Left renal cortex interstitium (tissue), 4 donors: ENCODE data around the gene EHBP1L1. TPM values are rescaled to one million over a fixed set of nuclear protein-coding genes. Genes with fewer than 3 reads are reported as not detected.

ENCODE experiments used
- DNase-seq, 4 donors: peaks; one replicate each; pipeline ENCODE4 v3.0.0-alpha.2; 2013; ENCODE audit warnings: low read depth in 4 of 4, low spot score in 2 of 4, missing footprints in 1 of 4
- polyA plus RNA-seq, 4 donors: library from polyadenylated mRNA; unstranded; fragments of 120-200 nt; gene quantifications; one replicate each; pipeline ENCODE4 v1.2.1, GENCODE V29; 2013; ENCODE audit not compliant: insufficient read length in 4 of 4

EHBP1L1 gene
- polyA plus RNA-seq, 4 donors, result 9.4 to 23.3 (median 16.2) TPM

DNA sequence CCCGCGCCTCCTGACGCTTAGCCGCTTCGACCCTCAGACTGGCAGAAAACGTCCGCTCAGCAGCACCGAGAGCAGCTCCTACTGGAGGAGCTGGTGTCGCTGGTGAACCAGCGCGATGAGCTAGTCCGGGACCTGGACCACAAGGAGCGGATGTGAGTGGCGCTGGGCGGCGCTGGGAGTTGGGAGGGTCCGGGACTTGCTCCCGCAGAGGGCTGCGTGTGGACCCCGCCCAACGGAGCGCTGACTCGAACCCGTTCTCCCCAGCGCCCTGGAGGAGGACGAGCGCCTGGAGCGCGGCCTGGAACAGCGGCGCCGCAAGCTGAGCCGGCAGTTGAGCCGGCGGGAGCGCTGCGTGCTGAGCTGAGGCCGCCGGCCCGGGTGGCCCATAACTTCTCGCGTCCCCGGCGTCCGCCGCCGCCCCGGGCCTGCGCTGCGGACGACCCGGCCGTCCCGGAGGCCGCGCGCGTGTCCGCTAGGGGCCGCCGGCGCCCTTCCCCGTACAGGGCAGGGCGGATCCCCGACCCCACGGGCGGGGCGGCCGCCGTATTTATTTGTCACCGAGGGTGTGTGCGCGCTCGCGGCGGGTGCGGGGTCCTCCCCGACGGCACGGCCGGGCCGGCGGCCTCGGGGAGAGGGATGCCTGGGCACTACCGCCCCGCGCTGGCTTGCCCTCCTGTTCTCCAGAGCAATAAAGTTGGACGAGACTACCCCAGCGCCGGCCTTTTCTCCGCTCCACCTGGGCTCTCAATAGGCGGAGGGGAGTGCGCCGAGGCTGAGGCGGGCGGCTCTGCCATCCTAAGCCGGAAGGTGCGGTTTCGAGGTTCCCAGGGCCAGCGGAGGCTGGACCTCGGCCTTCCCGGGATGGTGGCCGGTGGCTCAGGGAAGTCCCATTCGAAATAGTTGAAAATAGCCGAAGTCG, 16.3 kb downstream of the EHBP1L1 start:
- DNase-seq, result no peak

DNA sequence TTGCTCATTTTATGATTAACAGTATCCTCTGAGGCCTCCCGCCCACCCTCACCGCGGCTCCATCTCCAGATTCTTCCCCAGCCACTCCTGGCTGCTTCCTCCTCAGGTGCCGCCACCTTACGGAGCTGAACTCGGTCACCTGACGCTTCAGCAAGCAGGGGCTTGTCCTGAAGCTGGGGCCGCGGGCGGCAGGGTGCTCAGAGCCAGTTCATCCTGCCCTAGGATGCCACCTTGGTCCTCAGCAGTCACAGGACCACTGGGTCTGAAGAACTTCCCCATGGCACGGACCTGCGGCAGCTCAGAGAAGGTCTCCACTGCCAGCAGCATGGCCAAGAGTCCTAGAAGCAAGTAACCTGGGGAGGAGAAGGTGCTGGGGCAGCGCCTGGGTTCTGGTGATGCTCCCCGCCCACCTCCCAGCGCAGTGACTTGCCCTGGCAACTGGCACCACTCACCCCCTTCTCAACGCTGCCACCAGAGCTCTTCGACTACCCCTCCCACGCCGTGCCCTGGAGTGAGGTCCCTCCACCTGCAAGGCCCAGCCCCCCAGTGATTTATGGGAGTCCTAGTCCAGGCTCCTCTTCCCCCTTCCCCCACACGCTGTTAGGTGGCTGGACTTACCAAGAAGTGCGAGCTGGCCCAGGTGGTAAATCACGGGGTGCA, 17.1 kb downstream of the EHBP1L1 start:
- DNase-seq, result no peak

DNA sequence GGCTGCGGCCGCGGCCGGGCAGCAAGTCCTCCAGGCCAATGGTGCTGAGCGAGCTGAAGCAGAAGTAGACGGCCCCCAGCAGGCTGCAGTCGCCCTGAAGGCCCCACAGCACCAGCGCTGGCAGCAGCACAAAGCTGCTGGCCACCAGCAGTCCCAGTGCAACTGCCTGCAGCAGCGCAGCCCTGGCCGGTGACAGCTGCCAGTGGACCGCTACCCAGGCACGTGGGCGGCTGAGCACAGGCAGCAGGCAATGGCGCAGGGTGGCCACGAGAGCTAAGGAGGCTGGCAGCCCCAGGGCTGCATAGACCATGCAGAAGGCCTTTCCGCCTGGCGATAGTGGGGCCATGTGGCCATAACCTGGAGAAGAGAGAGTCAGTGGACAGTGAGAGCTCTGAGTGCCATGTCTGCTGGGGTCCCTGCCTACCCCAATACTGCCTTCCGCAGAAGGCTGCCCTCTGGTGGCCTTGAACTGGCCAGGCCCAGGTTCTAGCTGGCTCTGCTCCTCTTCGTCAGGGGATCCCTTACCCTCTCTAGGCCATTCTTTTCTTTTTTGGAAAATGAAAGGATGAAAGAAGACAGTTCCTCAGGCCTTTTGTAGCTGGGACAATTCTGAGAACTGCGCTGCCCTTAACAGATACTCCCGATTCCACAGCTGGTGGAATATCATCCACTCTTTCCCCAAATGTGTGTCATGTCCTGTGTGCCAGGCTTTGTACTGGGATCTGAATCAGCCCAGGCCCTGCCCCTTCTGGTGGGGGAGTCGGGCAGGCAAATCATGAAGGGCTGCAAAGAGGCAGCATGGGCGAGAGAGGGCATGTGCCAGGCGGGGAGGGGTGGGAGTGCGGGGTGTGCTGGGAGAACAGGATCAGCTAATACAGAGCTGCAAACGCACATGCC, 17.9 kb downstream of the EHBP1L1 start:
- no peak for DNase-seq

DNA sequence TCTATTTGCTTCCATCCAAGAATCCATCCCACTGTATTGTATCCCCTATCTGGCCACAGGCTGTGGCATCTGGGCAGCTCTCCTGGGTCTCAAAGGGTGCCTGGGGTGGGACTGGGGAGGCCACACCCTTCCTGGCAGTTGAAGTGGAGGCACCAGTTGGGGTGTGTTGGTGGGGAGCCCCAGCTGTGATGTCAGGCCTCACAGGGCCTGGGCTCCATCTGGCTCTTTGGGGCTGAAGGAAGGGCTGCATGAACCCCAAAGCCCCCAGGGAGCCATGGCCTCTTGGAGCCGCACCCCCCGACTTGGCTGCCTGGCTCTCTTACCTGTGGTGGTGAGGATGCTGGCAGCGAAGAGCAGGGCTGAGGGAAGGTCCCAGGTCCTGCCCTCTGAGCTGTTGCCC, 19.3 kb downstream of the EHBP1L1 start:
- no peak for DNase-seq

DNA sequence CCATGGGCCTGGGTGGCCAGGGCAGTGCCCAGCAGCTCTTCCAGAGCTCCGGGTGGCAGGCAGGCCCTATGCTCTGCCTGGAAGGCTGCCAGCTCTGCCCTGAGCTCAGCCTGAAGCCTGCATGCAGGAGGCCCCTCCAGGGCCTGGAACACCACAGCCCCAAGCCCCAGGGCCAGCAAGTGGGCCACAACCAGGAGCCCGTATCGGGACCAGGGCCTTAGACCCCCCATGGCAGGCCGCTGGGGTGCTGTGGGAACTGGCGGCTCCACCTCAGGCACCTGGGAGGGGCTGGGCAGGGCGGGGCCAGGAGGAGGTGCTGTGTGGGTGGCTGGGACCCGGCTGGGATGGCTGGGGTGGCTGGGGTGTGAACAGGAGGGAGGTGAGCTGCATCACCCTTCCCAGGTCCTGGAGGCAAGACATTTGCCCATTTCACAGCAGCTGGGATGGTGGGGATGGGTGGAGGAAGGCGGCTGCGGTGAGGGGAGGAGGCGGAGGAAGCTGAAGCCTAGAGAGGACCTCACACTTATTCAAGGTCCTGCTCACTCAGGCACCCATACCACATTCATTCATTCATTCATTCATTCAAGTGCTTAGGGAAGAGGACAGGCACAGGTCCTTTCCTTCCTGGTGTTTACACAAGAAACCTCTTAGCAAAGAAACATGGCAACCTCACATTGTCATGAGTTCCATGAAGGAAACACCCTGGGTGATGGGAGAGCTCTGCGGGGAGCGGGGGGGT, 19.9 kb downstream of the EHBP1L1 start, which contains the start of gene KCNK7:
KCNK7 (minus strand) TSS at position 258 of the 739 bp plus-strand sequence; CDS start at position 230, 28 bp downstream.
- no peak for DNase-seq

DNA sequence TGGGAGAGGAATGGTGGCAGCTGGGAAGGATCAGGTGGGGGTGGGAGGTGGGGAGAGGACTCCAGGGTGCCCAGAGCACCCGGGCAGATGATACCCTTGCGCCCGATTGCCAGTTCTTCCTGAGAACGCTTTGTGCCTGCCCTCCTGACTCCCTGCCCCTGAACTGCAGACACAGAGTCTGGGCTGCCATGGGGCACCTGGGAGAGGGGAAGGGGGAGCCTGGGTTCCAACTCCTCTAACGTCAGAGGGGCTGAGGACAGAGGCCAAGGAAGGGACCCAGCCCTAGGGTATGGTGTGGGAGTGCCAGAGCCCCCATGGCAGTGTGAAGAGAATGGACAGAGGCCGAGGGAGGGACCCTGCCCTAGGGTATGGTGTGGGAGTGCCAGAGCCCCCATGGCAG, 20.7 kb downstream of the EHBP1L1 start:
- DNase-seq, result no peak

DNA sequence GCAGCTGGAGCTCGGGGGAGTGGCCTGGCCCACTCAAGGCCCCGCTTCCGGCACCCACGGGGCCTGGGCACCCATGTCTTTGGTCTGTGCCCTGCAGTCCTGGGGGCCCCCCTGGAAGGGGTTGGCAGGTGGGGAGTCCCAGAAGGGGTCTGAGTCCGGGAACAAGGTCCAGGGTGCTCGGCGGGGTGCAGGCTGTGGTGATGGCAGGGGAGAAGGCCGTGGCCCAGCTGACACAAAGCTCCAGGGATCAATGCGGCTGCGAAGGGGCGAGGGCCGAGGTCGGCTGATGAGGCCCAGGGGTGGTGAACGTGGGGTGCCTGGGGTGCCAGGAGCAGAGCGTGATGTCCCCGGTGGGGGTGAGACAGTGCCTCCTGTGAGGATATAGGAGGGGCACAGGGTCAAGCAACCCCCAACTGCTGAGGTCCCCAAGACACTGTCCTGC, 22.4 kb downstream of the EHBP1L1 start:
- no peak for DNase-seq

DNA sequence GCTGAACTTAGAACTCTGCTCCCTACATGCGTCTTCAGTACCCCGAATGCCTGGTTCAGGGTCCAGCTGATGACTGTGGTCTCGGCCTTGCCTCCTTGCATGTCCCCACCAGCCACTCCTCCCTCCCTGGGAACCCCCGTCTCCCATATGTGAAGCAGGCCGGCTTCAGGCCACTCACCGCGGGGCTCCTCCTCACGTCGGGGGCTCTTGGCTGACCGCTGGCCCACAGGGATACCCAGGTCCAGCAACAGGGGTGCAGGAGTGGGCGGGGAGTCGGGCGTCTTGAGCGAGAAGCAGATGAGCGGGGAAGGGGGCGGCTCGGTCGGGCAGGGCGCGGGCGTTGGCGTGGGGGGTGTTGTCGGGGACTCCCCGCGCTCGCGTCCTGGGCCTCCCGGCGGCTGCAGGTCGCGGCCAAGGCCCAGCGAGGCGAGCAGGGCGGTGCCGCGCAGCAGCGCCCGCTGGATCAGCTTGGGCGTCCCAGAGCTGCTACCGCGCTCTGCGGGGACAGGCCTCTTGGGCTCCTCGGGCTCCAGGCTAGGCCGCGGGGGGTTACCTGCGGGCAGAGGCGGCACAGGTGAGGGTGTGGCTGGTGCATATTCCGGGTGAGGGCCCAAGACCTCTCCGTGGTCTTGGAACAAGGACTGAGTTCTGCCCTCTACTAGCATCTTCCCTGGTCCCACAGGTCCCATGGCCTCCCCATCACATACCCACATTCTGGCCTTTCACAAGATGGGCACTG, 23.5 kb downstream of the EHBP1L1 start:
- no peak for DNase-seq

DNA sequence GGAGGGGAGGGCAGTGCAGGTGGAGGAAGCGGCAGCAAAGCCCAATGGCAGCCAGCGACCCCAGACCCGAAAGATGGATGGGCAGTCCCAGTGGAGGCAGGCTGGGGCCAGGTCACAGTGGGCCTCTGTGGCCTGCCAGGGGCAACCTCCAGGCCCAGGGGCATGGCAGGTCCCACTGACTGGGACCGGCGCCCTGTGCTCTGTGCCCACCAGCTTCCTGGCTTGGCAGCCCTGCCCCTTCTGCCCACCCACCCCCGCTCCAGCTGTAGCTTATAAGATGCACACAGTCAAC, 24.0 kb downstream of the EHBP1L1 start:
- no peak for DNase-seq

DNA sequence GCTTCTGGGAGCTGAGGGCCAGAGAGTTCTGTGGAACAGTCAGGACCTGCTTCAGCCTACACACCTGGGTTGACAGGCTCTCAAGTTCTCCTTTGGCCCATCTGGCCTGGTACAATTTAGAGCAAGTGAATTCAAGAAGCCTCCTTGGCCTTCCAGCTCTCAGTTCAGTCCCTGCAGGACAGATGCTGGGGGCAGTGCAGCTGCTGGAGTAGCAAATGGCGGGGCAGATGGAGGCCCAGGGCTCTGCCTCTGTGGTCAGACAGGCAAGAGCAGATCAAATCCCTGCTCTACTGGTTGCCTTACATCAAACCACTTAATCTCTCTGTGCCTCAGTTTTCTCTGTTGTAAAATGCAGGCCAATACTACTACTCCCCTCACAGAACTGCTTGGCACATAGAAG, 28.4 kb downstream of the EHBP1L1 start:
- no peak for DNase-seq

DNA sequence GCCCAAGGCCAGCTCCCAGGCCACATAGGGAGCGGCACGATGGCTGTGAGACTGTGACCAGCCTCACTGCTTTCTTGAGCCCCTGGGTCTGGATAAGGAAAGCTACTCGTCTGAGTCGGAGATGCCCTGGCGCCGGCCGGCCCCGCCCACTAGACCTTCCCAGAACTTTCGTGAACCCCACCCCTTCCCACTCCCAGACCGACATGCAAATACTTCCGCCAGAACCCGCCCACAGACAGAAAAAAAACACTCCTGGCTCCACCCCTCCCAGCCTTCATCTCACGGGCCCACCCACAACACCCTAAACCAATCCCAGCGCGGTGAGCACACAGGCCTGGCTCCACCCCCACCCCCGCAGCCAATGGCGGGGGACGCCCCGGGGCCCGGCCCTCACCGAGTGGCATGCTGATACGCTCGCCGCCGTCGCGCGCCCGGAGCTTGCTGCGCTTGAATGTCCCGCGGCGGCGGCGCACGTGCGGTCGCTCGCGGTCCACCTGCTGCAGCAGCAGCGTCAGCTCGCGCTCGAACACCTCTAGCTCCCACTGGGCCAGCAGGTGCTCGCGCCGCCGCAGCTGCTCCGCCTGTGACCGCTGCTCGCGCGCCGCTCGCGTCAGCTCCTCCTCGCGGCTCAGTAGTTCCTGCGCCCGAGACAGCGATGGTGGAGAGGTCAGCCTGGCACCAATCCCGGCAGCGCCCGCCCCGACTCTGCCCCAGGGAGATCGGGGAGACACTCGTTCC, 31.2 kb downstream of the EHBP1L1 start:
- peak; percentile 77 to 94 (median 88) for DNase-seq

DNA sequence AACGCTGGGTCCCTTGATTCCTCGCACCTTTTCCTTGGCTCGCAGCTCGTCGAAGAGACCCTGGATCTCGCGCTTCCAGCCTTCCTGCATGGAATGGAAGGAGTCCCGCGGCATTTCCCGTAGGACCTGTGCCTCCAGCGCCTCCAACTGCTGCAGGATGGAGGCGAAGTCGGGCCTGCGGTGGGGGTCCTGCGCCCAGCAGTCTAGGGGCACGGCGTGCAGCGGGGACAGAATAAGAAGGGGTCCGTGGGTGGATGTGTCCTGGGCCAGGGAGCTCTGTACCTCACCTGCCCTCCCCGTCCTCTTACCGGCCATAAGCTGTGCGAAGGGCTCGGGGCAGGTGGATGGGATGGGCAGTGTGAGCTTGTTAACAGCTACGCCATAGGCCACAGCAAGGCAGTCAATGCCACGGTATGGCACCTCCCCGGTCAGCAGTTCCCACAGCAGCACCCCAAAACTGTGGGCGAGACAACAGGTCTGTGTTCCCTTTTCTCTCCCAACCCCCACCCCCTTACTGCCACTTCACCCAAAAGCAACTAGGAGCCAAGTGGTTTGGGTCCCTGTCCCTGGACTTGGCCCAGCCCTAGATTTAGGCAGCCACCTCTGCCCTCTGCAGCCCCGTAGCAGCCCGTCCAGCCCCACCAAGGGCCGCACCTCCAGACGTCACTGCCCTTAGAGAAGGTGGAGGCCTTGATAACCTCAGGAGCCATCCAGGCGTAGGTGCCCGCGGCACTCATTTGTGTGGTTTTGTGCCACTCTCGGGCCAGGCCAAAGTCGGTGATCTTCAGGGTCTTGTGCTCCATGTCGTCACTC, 32.0 kb downstream of the EHBP1L1 start:
- DNase-seq, result no peak

DNA sequence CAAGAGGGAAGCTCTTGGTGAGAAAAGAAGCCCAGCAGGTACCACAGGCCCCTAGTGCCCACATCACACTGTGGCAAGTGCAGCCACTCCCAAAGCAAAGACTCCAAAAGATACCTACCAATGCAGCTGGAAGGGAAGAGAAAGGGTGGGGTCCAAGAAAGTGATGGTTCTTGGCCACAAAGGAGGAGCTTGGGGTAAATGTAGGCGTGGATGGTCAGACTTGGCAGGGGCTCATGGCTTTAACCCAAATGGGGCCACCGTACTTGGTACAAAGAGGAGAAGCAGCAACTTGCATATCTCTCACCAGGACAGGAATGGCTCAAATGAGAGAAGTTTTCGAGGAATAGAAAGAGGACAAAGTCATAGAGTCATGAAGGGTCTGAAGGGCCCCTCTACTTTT, 33.4 kb downstream of the EHBP1L1 start:
- no peak for DNase-seq

DNA sequence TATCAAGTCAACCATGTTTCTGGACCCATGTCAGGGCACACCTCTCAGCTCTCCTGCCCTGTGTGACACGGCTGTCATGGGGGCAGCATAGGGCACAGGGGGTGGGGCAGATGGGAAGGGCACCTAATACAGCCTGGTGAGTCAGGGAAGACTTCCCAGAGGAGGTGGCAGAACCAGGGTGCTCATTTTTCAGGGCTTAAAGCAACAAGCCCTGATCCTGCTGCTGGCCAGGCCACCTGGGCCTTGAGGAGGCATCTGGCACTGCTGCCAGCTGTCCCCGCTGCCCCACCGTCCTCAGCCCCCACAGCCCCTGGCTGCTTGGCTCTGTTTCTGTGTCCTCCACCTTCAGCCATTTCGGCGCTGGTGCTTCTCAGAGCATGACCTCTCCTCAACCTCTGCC, 33.8 kb downstream of the EHBP1L1 start:
- DNase-seq, result no peak

DNA sequence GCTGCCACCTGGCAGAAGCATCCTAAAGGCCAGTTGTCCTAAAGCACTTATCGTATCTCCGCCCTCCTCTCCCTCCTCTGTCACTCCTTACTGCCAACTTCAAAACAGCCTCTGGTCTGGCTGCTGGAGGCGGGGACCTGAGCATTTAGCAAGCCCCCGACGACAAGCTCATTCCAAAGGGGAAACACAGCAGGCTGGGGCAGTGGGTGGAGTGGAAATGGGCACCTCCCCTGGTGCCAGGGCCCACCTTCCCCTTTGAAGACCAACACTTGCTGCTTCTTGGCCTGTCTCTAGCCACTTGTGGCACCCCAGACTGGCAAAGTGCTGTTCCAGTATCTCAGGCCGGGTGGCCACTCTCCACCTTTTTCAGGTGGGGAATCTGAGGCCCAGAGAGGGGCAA, 34.6 kb downstream of the EHBP1L1 start:
- no peak for DNase-seq

DNA sequence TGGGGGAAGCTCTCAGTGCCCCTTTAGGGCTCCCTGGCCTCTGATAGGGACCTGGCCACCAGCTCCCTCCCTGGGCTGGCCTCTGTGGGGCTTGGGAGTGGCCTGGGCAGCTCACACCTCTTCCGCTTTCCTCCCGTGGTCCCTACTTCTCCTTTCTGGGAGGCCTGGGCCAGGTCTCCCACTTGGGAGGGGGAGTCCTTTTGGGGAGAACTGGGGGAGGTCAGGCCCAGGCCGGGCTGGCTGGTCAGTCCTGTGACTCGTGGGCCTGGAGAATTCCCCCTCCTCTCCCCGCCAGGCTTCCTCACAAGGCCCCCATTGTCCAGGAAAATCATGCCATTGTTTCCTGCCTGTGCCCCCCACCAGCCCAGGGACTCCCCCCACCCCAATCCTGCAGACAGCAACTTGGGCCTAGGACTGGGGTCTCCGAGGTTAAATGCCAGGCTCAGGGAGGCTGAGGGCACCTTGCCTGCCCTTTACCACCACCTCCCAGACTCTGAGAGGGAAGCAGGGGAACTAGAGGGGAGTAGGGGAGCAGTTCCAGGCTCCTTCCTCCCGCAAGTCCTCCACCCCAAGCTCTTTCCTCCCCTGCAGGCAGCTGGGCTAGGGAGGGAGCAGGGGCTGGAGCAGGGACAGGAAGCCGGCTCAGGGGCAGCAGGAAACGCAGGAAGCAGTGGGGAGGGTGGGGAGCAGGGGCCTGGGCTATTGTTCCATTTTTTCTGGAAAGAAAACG, 35.3 kb downstream of the EHBP1L1 start:
- DNase-seq, result no peak
